Left renal pelvis (tissue), 4 donors: ENCODE measurements around the gene UCK2. TPM values are rescaled to one million over a fixed set of nuclear protein-coding genes. Genes with fewer than 3 reads are reported as not detected.

Experiments
- DNase-seq, 4 donors: peaks; one replicate each; pipeline ENCODE4 v3.0.0-alpha.2; 2013; ENCODE audit warnings: low read depth in 4 of 4, low spot score in 3 of 4
- polyA plus RNA-seq, 4 donors: library from polyadenylated mRNA; unstranded; fragments of 120-200 nt; gene quantifications; one replicate each; pipeline ENCODE4 v1.2.1, GENCODE V29; 2013; ENCODE audit not compliant: insufficient read length in 4 of 4

The UCK2 gene
- polyA plus RNA-seq, 4 donors: 16.0 to 25.0 (median 22.6) TPM

GRCh38 chr1:165877411-165877810, 50.0 kb downstream of the UCK2 start:
- no peak for DNase-seq

GRCh38 chr1:165877940-165878556, 50.6 kb downstream of the UCK2 start:
- DNase-seq: no peak

GRCh38 chr1:165879946-165880345, 52.5 kb downstream of the UCK2 start:
- no peak for DNase-seq

- no peak for DNase-seq
Measured at GRCh38 chr1:165880993-165881392, 53.6 kb downstream of the UCK2 start.

- DNase-seq: no peak
Measured at GRCh38 chr1:165882168-165882837, 54.9 kb downstream of the UCK2 start.

- DNase-seq: no peak
Measured at GRCh38 chr1:165883056-165883455, 55.6 kb downstream of the UCK2 start.

GRCh38 chr1:165884009-165884689, 56.7 kb downstream of the UCK2 start:
- DNase-seq: no peak

- DNase-seq: no peak
Measured at GRCh38 chr1:165884690-165885304, 57.4 kb downstream of the UCK2 start.

GRCh38 chr1:165885305-165885694, 57.9 kb downstream of the UCK2 start:
- DNase-seq: no peak

GRCh38 chr1:165886193-165886592, 58.8 kb downstream of the UCK2 start:
- no peak for DNase-seq

- no peak for DNase-seq
Measured at GRCh38 chr1:165886983-165887382, 59.6 kb downstream of the UCK2 start.

GRCh38 chr1:165887877-165888551, 60.6 kb downstream of the UCK2 start:
- DNase-seq: no peak

GRCh38 chr1:165888552-165888920, 61.1 kb downstream of the UCK2 start:
- DNase-seq: no peak

GRCh38 chr1:165890684-165891083, 63.3 kb downstream of the UCK2 start:
- no peak for DNase-seq

- no peak for DNase-seq
Measured at GRCh38 chr1:165891111-165891860, 63.9 kb downstream of the UCK2 start.

GRCh38 chr1:165892935-165893334, 65.5 kb downstream of the UCK2 start:
- DNase-seq: no peak

GRCh38 chr1:165893507-165893906, 66.1 kb downstream of the UCK2 start:
- no peak for DNase-seq

GRCh38 chr1:165894591-165894990, 67.2 kb downstream of the UCK2 start:
- no peak for DNase-seq

GRCh38 chr1:165895451-165895871, 68.0 kb downstream of the UCK2 start:
- DNase-seq: no peak

GRCh38 chr1:165896277-165896676, 68.9 kb downstream of the UCK2 start:
- DNase-seq: no peak
